SK-N-SH treated with all-trans-retinoic acid at 6 μM for 48 hours (cell line): ENCODE results near the gene IFT74.

Source experiments
- ATAC-seq: fragments of 200-7000 bp; cut with Tn5 transposase; 3 replicates; pipeline ENCODE4 v1.9.1; 2020; ENCODE audit warnings: mild to moderate bottlenecking, moderate library complexity
- CSDC2 ChIP-seq: fragments of 250-450 bp; sonication (Bioruptor Pico); IDR thresholded peaks from 2 replicates; pipeline ENCODE4 v1.5.0; 2020; ENCODE audit warnings: mild to moderate bottlenecking, moderate library complexity
- SNAI2 ChIP-seq: fragments of 250-450 bp; sonication (Bioruptor Pico); IDR thresholded peaks from 2 replicates; pipeline ENCODE4 v1.5.0; 2020; ENCODE audit warnings: mild to moderate bottlenecking, moderate library complexity
- TSHZ2 ChIP-seq: fragments of 250-450 bp; sonication (Bioruptor Pico); IDR thresholded peaks from 2 replicates; pipeline ENCODE4 v1.5.0; 2020; ENCODE audit warnings: mild to moderate bottlenecking, moderate library complexity

Gene IFT74

GRCh38 chr9:27112235-27112634 is 156.0 kb downstream of the IFT74 start:
- TF ChIP-seq SNAI2 (CRISPR knock-in tag) (no peak), CSDC2 (CRISPR knock-in tag) (no peak), TSHZ2 (no peak)
- no peak for ATAC-seq
